Inflammatory macrophage (primary cell): ENCODE data around the gene ADAMTS20.
A peak's percentile ranks its signal among the peaks of the same experiment; 100 is the strongest.

Experiments used
- DNase-seq, 2 donors: peaks; one replicate each; pipeline ENCODE4 v3.0.0-alpha.2; 2020 to 2022

Gene ADAMTS20

GRCh38 chr12:43312991-43313505 lies 239.0 kb downstream of the ADAMTS20 start:
- peak; percentile 18 to 47 for DNase-seq

- DNase-seq = no peak
Measured at GRCh38 chr12:43310596-43310995, 241.4 kb downstream of the ADAMTS20 start.

- no peak for DNase-seq
Measured at GRCh38 chr12:43309959-43310358, 242.0 kb downstream of the ADAMTS20 start.

GRCh38 chr12:43308776-43309175 lies 243.2 kb downstream of the ADAMTS20 start:
- no peak for DNase-seq

GRCh38 chr12:43307126-43307525 lies 244.9 kb downstream of the ADAMTS20 start:
- DNase-seq = no peak

- DNase-seq = peak; percentile 6 to 11
Measured at GRCh38 chr12:43306066-43306465, 245.9 kb downstream of the ADAMTS20 start.

GRCh38 chr12:43305065-43305464 lies 246.9 kb downstream of the ADAMTS20 start:
- DNase-seq = no peak
